GM21367 (cell line): ENCODE measurements around the gene SLC9A8.
"Not testable (repeated sequence)": the region's sequence is repeated elsewhere in the genome, so short reads cannot be mapped to it uniquely, and the experiment has no call there.

Experiments used
- ATAC-seq: cut with Tn5 transposase; IDR thresholded peaks from one replicate; pipeline ENCODE4 v1.9.1; 2021; ENCODE audit not compliant: unreplicated experiment

The SLC9A8 gene

DNA sequence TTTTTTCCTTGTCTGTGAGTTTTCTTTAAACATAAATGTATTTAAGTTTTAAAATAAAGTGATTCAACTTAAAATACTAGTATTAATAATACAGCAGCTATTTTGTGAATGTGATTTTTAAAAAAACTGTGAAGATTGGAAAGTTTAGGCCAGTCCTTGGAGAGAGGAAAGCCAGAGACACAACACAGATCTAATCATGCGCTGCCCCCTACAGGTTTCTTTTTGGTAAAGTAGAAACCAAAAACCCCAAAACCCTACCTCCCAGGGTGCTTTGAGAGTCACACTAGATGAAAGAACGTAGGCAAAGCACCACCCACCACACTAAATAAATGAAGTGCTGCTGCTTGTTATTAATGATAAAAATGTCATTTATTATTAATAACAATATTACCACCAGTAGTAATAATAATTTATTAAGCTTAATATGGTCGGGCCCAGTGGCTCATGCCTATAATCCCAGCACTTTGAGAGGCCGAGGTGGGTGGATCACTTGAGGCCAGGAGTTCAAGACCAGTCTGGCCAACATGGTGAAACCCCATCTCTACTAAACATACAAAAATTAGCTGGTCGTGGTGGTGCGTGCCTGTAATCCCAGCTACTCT, 33.7 kb downstream of the SLC9A8 start:
- ATAC-seq = no peak

DNA sequence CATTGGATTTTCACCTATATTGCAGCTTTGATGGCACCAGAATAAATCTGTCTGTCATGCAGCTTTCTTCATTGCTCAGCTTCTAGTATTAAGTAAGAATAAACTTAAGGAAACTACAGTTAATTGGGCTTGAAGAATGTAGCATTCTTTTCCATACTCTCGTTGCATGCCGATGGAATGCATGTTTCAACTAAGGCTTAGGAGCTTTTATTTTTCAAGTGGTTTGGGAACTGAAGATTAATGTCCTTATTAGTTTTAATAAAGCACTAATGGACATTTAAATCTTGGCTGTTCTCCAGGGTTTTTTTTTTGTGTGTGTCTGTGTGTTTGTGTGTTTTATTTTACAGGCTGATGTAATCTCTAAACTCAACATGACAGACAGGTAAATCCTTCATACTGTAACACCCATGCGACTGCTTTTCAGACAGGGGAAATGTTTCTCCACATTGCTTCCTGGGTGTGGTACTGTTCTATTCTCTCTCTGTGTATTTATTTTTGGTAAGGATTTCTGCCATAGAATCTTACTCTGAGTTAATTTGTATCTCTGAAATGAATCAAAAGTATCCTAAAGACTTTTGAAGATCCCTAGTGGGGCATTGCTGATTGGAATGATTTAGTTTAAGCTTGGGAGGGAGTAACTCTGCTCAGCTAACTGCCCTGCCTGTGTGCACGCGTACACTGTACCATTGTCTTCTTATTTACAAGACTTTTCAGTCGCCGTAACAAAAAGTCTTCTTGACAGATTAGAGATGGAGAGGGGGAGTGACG, 38.0 kb downstream of the SLC9A8 start:
- no peak for ATAC-seq

DNA sequence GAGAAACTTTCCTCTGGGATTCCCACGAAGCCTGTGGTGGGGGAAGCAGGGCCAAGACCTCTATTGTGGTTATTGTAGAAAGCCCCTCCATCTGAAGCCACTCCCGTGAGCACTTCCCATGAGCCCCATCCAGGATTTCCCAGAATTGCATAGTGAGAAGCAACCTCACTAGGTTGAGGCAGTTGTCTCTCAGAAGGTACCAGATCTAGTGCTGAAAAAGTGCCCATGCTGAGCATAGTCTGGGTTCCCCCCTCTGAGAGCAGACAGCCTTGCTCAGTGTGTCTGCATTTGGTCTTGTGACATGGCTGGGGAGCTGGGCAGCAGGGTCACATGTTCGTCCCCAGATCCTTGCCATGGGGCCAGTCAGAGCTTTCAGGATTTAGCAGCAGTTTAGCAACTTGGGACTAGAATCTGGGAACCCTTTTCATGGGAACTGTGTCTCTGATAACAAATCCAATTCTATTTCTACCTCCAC, 38.6 kb downstream of the SLC9A8 start:
- no peak for ATAC-seq

DNA sequence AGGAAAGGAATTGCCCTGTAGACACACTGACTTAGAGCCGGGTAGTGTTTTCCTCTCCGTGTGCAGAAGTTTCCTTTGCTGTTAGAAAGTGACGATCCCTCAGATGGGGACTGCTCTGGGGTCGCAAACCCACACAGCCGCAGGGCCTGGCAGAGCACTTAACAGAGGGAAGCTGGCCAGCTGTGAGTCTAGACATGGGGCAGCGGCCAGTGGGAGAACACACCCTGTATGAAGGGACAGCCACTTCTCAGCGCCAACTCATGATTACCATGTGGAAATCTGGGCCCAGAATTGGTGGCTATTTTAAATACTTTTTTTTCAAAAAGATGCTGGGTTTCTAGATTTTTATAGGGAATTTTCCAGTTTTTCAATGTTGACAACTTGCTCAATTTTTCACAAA, 39.4 kb downstream of the SLC9A8 start:
- no peak for ATAC-seq

DNA sequence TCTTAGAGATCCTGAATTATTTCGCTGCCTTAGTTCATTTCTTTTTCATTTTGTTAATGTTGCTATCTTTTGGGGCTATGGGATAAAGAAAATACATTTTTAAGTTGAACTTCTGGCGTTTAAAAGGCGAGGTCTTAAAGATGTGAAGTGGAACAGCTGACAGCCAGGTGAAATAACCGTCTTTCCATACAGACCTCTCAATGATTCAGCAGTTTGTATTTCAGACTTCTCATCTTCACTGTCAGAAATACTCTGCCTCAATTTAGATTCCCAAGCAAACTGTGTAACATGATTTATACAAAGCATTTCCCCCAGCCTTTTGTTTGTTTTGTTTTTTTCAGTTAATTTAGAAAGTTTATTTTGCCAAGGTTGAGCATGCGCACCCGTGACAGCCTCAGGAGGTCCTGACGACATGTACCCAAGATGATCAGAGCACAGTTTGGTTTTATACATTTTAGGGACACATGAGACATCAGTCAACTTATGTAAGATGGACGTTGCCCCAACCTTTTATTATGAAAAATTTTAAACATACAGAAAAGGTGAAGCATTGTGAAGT, 40.0 kb downstream of the SLC9A8 start:
- no peak for ATAC-seq

DNA sequence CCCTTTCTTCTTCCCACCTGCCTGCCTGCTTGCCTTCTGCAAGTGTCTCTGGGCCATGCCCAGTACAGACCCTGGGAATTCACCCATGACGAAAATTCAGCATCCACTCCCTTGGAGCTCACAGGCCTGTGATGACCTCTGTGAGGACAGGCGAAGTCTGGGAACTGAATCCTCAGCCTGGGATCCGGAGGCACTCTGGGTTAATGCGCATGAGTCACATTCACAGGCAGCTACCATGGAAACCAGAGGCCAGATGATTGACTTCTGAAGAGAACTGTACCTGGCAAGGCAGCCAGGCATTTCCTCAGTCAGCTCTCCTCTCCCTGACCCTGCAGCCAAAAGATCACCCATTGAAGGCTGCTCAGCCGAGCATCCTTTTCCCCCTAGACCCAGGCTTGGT, 41.0 kb downstream of the SLC9A8 start:
- ATAC-seq = no peak

DNA sequence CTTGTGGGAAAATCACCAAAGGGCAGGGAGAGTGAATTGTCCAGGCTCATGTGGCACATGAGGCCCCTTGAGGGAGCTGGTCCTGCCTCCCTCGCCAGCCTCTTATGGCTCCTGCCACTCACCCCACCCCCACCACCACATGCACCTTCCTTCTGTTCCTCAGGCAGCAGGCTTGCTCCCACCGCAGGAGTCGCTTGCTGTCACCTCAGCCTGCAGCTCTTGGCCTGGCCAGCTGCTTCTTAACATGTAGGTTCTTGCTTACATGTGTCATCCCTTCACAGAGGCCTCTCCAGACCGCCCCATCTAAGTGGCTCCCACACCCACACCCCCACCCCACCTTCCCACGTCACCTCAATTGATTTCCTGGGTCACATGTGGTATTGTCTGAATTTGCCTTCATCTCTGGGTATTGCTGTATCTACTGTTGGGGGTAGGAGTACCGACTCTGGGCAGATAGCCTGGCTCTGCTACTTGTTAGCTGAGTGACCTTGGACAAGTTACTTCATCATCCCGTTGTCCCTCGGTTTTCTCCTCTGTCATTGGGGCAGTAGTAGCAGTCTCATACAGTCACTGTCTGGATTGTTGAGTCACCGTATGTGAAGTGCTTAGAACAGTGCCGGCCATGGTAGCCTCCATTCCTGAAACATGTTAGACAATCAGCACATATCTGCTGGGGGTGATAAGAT, 41.7 kb downstream of the SLC9A8 start:
- ATAC-seq = no peak

DNA sequence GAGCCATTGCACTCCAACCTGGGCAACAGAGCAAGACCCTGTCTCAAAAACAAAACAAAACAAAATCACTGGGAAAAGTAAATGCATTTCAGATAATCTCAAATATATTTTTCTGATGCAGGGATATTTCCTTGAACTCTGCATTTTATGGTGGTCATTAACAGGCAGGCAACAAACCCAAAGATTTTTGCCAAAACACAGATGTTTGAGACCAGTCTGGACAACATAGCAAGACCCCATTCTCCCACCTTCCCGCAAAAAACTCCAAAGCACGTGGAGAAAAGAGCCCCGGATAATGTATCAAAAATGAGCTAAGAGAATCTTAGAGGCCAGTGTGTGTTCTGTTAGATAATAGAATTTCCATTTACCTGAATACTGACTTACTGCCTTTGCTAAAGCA, 44.3 kb downstream of the SLC9A8 start:
- no peak for ATAC-seq

DNA sequence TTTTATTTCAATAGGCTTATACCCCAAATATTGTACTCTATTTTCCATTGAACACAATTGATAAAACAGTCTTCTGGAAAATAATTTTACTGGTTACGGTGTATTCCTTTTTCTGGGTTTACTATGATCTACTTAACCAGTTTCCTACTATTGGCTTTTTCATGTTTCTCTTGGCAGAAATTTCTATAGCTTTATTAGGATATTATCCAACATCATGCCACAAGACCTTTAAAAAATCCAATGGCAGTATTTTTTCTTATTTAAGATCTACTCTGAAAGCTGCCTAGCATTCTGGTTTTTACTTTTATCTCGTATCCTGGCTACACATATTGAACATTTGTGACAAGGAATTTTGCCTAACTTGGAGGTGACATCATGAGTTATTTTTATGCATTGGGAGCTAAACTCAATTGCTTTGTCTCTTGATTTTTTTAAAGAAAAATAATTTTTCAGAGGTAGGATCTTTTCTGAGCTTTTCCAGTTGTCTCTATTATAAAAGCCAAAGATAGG, 45.5 kb downstream of the SLC9A8 start:
- ATAC-seq = no peak

DNA sequence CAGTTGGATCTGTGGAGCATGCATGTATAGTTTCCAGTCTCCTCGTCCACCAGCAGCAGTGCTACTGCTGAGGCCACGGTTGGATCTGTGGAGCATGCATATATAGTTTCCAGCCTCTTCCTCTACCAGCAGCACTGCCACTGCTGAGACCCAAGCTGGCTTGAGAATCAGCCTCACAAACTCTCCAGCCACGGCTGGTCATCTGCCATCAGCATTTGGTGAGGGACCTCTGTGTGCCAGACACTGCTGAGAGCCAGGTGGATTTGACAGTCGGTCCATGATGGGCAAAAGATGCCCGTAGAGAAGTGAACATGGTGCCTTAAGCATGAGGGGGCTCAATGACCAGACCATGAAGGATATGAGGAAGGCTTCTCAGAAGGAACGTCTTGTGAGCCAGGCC, 46.4 kb downstream of the SLC9A8 start:
- no peak for ATAC-seq

DNA sequence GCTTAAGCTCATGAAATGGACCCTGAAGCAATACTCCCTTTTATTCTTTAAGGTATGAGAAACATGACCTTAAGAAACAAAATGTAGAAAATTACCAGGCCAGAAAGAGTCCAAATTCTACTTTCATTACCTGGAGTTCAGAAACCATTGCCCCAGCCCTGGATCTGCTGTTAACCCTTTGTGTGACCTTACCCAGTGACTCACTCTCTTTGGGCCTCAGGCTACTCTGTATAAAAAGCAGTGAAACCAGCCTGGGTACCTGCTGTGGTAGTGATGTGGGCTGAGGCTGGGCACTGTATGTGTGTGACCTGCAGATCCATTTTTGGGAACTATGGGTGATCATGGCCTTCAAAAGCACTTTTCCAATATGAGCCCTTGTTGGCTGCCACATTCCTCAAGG, 47.2 kb downstream of the SLC9A8 start:
- no peak for ATAC-seq

DNA sequence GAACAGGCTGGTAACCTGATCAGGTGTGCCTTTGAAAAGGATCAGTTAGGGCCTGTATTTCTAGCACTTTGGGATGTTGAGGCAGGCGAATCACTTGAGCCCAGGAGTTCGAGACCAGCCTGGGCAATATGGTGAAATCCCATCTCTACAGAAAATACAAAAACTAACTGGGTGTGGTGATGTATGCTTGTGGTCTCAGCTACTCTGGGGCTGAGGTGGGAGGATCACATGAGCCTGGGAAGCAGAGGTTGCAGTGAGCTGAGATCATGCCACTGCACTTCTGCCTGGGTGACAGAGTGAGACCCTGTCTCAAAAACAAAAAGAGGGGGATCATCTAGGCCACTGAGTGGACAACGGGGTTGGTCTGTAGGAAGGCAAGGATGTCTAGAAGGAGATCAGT, 48.6 kb downstream of the SLC9A8 start:
- not testable (repeated sequence) for ATAC-seq

DNA sequence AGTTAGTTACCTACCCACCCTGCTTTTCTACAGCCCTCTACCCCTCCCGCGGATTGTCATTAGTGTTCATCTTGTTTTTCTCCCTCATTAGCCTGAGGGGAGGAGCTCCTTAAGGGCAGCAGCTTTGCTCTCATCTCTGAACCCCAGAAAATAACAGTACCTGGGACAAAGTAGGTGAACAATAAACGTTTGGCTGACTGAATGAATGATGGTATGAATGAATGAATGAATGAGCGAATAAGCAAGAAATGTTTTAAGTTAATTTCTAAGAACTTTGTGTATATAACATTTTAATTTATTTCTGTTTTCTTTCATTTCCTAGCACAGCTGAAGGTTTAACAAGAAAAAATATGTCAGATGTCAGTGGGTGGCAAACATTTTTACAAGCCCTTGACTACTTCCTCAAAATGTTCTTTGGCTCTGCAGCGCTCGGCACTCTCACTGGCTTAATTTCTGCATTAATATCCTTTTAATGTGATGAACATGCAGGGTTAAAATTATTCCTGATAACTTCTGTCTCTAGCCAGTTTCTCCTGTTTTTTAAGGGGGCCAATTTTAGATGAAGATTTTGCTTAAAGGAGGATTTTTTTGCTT, 50.1 kb downstream of the SLC9A8 start:
- no peak for ATAC-seq

DNA sequence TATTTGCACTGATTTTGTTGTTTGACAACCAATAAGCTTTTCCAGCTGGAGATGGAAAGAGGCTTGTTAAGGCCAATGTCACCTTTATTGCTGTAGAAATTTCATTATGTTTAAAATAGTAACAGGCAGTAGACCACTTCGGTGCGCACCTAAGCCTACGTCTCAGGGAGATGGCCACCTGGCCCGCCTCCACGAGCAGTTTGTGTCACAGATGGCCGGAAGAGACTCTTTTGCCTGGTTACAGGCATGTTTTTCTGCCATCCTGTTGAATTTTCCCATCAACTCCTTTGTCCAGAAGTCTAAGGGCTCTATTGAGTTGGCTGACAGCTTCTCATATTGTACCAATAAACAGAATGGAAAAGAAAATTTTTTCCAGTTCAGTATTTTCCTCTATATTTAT, 51.0 kb downstream of the SLC9A8 start:
- ATAC-seq = no peak

DNA sequence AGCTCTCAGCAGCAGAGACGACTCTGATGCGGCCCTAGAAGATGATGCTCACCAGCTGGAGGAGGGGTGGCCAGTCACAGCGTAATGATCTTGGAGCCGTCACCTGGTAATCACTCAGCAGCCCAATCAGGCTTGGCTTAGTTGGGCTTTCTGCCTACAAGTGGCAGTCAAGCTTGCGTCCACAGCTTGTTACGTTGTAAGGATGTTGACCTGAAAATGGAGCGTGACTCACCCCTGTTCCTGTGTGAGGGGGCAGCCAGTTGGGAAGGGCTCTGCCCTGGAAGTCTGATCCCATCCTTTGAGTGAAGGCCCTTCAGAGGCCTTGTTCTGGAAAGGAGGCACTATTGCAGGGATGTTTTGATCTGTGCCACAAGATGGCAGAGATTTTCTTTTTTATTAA, 52.9 kb downstream of the SLC9A8 start:
- no peak for ATAC-seq

DNA sequence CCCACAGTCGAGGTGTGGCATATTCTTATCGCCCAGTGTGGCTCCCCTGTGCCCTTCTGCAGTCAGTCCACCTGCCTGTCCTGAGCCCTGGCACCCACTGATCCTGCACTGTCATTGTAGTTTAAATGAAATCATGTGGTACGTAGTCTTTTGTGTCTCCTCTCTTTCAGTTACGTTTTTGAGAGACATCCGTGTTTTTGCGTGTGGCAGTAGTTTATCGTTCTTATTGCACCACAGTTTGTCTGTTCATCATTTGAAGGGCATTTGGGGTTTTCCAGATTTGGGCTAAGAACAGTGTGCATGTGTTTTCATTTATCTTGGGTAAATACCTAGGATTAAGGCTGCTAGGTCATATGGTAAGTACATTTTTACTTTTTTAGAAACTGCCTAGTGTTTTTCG, 53.4 kb downstream of the SLC9A8 start:
- ATAC-seq = no peak

DNA sequence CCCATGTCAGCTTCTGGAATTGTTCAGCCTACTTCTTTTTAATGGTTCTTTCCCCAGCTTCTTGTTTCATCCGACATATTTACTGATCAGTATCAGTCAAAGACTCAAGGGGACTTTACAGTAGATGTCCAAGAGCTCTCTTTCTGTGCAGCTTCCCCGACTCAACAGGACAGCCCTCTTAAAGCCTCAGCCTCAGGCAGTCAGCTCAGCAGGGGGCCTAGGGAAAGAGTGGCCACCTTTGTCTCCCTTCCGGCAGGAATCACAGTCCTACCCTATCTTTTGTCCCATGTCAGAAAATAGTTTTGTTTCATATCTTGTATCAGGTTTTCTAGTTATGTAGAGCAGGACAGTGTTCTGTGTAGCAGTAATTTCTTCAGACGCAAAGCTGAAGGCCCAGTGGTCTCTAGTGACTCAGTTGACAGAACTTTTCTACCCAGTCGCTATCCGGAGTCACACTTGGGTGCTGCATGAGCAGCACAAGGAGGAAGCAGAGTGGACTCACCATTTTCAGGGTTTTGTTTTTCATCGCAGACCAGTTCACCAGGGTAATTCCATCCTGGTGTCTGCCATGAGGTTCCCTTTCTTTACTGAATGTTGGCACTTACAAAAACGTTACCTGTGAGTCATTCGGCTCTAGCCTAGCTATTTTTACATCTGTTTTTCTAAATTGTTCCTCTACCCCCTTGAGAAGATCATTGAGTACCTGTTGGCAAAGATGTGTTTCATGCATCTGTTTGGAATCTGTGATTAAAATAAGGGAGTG, 55.0 kb downstream of the SLC9A8 start:
- no peak for ATAC-seq

DNA sequence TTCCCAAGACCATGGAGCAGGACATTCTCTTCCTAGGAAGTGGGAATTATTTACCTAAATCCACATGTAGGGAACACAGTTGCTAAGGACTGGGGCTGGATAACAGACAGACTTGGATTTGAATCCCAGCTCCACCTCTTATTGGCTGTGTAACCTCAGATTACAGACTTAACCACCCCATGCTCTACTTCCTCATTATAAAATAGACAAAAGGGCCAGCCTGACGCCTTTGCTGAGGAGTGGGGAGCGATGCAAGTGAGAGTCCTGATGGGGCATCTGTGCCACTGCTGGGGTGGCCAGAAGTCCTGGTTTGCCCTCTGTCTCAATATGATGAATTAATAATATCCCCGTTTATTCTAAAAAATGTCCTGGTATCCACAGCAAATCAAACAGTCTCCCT, 55.9 kb downstream of the SLC9A8 start:
- ATAC-seq = no peak

DNA sequence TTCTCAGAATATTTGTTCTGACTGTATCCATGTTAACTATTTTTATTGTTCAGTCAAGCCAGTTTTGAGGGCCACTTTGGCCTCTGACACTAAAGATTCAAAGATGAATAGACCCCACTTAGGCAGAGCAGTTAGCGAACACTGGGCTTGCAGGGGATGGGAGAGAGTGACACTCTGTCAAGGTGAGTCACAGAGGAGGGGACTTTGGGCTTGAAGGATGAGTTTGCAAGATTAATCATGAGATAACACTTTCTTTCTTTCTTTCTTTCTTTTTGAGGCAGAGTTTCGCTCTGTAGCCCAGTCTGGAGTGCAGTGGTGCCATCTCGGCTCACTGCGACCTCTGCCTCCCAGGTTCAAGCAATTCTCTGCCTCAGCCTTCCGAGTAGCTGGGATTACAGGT, 56.3 kb downstream of the SLC9A8 start:
- no peak for ATAC-seq

DNA sequence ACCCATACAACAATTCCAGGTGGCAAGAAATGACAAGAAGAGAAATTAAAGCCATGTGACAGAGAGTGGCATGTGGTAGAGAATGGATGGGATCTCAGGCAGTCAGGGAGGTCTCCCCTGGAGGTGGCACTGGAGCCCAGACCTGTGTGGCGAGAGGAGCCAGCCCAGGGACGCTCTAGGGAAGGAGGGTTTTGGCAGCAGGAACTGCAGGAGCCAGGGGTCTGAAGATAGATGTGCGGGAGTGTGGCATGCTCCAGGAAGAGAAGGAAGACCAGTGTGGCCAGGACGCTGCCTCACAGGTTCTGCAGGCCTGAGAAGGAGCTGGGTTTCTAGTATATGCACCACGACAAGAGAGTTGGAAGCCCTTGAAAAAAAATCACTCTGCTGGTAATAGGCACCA, 57.6 kb downstream of the SLC9A8 start:
- no peak for ATAC-seq
